GM21528 (cell line): ENCODE measurements around the gene STEAP1.
A peak's percentile ranks its signal among the peaks of the same experiment; 100 is the strongest.

ENCODE experiments used
- ATAC-seq: cut with Tn5 transposase; IDR thresholded peaks from one replicate; pipeline ENCODE4 v1.9.1; 2021; ENCODE audit warnings: mild to moderate bottlenecking, moderate library complexity; ENCODE audit not compliant: unreplicated experiment, low FRiP score

Gene STEAP1

DNA sequence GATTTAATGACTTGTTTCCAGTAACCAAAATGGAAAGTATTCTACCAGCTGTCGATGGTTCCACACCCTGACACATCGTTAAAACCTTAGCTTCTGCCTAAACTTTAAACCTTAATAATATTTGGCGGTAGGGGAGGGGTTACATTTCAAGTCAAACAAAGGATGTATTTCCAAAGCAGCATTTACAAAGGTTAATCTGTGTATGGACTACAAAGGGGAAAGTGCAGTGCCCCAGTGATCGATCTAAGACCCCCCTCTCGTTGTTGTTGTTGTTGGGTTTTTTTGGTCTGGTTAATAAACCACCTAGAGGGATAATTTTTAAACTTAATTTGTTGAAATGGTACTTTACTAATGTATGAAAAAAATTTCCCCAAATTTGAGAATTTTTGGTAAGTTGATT lies 56.2 kb downstream of the STEAP1 start:
- no peak for ATAC-seq

DNA sequence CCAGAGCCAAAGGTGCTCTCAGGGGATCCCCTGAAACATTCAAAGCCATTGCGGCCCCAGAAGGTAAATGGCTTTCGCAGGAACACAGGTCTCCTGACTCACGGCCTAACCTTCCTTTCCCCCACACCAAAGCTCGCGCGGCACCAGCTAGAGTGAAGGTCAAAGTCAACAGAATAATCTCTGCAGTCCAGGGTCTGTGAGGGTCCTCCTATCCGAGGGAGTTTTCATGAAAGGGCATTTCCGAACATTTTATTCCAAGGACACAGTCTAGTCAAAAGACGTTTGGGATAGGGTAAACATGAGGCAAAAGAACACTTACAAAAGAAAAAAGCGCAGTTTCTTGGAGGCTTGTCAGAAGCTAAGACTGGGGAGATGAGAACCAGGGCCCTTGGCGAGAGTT lies 56.7 kb downstream of the STEAP1 start:
- ATAC-seq = peak; percentile 7

GRCh38 chr7:90211391-90212148 lies 57.3 kb downstream of the STEAP1 start, which contains the start of gene STEAP2:
STEAP2 (plus strand) TSS chr7:90211740; CDS start chr7:90225083, 13,343 bp downstream.
- peak; percentile 91 for ATAC-seq

GRCh38 chr7:90212149-90212495 lies 57.9 kb downstream of the STEAP1 start:
- no peak for ATAC-seq

- ATAC-seq = no peak
Observed at GRCh38 chr7:90213521-90213920, 59.3 kb downstream of the STEAP1 start.
